SW 1271 (cell line): ENCODE data around the gene ICE2.
"Not testable (repeated sequence)": the region's sequence is repeated elsewhere in the genome, so short reads cannot be mapped to it uniquely, and the experiment has no call there.

Experiments used
- DNase-seq, 2 experiments: peaks; one replicate each; lab custom pipeline; 2025; lab: John Stamatoyannopoulos, UW

The ICE2 gene

DNA sequence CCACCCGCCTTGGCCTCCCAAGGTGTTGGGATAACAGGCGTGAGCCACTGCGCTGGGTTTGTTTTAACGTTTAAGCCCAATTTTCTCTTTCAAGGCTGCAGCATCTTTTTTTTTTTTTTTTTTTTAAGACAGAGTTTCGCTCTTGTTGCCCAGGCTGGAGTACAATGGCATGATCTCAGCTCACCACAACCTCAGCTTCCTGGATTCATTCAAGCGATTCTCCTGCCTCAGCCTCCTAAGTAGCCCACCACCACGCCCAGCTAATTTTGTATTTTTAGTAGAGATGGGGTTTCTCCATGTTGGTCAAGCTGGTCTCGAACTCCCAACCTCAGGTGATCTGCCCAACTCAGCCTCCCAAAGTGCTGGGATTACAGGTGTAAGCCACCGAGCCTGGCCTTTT is 68.6 kb downstream of the ICE2 start:
- not testable (repeated sequence) for DNase-seq

DNA sequence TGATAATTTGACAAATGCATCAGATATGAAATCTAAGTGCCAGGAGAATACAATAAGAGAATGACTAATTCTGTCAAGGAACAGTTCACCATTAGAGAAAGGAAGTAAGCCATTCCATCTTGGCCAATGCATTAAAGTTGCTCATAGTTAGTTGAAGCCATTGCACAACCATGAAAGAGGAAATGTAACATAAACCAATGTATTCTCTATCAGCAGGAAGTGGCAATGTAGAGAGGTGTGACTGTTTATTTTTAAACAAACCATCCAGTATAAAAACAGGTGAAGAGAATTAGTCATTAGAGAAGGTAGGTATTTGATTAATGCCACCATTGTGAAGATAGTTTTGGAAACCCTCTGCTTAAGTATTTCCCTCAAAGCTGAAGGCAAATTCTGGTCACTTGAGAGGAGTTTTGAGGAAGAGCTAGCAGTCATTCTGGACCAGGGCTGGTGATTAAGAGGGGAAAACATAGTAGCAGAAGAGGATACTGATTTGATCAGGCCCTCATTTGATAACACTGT is 70.4 kb downstream of the ICE2 start:
- DNase-seq = peak; percentile 54 to 88

DNA sequence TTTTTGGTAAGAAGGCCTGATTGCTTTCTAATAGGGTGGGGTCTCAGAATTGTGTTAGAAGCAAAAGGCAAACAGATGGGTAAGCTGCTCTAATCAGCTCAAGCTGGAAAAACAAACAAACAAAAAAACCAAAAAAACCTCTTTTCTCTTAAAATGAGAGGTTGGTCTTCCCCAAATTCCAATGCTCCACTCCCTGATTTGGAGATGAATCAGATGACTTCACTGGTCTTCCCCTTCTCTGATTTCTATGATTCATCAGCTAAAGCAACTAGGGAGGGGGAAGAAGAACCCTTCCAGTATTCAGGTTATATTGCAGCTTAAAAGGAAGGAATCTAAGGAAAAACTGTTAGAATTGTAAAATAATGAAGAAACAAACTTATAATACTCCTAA is 71.5 kb downstream of the ICE2 start:
- DNase-seq = peak; percentile 54 to 75

DNA sequence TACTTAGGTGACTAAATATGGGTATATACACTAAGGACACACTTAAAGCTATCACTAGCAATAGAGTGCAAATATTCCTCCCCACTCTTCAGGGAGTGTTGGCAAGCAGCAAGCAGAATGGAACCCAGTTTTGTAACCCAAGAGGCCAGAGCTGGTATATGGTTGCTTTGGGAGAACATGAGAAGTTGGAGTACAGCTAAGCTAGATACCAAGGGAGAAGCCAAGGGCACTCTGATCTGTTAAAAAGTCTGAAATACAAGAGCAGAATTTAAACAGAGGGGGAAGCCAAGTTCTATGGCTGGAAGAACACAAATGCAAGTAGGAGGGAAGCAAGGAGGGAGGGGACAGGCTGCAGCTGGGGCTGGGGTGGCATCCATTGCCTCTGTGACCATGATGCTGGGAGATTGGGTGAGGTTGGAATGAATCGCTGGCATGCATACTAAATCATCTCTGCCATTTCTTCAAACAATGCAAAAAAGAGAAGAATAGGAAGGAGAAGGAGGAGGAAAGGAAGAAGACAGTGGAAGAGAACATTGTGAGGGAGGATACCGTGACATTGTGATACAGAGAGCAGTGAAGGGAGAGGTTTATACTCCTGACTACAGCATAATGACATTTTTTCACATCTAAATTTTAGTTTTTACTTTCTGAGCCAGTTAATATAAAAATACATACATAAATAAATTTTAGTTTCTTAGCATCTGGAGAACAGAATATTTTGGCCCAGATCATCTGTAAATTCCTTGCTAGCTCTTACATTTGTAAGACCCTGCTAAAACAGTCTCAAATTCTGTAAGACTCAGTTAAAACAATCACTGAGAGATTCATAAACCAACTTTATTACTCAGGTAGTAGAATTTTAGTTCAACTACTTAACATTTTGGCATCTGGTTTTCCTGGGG is 72.2 kb downstream of the ICE2 start:
- DNase-seq = no peak

DNA sequence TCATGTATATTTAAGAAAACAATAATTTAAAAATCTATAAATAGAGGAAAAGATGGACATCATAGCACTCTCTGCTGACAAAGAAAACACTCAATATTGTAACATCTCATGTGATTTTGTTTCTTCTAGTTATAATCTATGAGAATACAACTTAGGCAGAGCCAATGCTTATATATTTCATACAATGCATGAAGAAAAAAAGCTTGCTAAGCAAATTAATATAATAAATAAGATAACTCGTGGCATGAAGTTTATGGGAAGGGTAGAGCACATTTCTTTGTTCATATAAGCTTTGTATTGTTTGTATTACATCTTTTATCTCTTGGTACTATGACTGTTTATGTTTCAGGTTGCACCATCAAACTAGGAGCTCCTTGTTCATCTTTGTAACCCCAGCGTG is 73.5 kb downstream of the ICE2 start:
- no peak for DNase-seq

DNA sequence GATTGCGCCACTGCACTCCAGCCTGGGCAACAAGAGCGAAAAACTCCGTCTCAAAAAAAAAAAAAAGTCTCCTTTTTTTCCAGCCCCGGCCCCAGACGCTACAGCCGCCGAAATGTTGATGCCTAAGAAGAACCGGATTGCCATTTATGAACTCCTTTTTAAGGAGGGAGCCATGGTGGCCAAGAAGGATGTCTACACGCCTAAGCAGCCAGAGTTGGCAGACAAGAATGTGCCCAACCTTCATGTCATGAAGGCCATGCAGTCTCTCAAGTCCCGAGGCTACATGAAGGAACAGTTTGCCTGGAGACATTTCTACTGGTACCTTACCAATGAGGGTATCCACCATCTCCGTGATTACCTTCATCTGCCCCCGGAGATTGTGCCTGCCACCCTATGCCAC is 74.6 kb downstream of the ICE2 start:
- DNase-seq = not testable (repeated sequence)

DNA sequence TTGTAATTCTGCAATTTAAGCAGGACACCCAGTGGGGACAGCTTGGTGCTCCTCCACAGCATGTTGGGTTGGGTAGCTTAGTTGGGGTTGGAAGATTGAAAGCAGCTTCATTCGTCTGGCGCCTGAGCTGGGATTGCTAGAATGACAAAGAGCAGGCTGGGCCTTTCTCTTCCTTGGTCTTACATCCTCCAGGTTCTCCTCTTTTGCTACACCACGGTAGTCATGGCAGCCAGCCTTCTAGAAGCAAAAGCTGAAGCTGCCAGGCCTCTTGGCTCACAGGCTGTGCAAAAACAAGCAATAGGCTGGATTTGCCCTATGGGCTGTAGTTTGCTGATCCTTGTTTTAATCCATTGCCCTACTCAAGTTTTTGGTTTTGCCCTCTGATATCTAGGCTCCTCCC is 78.0 kb downstream of the ICE2 start:
- DNase-seq = no peak

DNA sequence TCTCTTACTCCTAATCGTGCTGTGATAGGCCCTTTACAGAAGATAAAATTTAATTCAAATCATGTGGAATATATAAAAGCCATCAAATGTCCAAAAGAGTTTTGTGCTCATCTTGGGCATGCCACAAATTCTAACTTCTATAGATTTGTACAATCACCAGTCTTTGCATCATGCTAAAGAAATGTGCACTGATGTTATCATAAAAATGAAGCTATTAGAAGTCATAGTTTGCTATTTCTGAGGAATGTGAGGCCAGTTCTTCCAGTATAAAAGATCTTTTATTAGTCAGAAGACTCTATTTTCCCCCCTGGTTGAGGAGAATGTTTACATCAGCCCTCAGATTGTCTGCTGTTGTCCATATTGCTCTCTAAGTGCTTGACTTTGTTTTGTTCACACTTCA is 79.0 kb downstream of the ICE2 start:
- no peak for DNase-seq

DNA sequence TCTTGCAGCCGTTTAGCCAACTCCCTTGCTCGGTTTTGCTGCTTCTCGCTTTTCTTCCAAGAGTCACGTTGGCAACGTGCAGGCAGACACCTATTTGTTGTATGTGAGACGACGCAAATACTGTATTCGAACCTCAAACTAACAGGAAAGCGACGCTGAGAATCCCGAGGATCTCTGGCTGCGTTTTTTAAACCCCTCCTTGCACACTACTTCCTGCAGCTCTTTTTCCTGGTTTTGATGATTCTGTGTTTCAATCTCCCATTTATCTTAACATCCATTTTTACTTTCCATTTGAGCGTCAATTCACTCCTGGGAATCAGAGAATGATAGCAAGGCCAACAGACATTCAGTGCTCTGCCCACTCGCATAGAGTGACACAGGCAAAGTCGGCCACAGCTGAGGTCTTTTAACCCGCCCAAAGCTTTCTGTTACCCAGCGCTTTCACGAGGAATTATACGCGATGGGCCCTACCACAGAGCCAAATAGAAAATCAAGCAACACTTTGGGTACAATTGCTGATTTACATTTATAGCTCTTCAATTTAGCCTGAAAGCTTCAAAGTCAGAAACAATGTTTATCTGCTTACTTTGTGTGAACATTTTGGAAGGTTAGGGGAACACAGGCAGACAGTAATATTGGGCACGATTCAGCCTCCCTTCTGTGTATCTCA is 79.6 kb downstream of the ICE2 start:
- no peak for DNase-seq

DNA sequence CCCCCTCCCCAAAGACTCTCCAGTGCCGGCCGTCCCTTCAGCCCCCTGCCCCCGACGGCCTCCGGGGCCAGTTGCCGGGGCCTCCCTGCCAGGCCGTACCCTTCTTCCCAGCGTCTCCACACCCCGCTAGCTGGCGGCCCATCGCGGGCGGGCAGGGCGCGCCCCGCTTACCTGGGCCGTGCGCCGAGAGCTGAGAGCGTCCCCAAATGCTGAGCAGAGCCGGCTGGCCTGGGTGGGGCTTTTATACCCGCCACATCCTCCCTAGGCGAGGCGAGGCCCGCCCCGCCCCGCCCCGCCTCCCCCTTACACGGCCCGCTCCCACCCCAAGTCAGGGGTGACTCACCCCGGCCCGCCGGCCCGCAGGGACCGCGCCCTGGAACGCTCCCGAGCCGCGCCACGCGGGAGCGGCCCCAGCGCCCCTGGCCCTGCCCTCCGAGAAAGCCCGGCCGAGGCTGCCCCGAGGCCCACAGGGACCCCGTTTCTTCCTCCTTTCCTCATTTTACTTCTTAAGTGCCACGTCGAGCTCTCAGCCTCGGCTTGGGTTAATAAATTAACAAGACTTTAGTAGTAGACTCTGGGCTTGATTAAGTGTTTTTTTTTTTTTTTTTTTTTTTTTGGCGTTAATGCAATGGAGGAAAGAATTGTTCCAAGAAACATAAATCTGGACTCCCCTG is 81.0 kb downstream of the ICE2 start, which contains the start of gene ANXA2:
TSS of gene ANXA2 (minus strand) at position 215 of the 674 bp plus-strand sequence. CDS start 11,911 bp downstream, outside the sequence.
- DNase-seq = peak; percentile 67 to 85

DNA sequence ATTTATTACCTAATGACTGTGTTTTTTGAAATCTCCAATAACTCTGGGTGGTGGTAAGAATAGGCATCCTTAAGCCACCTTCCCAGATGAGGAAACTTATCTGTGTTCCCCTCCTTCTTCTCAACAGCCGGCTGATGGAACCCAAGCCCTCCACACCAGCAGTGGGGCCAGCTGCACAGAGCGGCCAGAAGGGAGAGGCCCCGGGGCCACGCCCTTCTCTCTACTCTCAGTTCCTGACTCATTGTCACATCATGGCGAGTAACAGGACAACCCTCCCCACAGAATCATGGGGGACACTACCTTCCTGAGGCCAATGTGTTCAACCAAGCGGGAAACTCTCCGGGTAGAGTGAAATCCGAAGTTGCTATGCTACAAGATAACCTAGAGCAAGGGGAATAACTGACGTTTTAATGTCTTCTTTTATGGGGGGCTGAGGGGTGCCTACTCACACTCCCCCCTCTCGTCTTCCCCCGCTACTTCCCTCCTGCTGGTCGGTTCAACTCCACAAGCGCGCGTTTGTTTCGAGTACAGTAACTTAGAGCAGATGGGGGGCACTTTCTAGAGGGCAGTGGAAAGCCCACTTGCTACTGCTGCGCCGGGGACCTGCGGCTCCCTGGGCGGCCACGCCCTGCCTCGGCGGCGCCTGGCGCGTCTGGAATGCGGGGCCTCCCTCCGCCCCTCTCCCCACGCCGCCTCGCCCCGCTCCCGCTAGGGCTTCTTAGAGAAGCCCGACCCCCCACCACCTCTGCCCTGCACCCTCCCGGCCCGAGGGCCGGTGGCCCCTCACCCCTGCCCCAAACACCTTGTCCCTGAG is 81.8 kb downstream of the ICE2 start:
- DNase-seq = peak; percentile 80 to 86

DNA sequence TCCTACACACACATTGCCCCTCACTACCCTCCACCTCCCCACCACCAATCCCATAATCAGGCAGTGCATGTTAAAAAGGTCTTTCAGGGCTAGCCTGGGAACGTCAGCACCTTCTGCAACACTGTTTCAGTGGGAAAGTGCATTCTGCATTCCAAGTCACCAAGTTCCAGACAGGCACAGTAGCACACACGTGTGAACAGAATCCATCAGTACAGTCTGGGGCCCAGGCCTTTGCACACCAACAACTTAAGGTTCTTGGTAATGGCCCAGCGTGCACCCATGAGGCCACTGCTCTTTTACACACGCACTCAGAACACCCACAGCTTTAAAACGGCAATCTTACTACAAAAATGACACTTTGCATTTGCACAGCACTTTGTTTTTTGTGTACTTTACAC is 82.4 kb downstream of the ICE2 start:
- no peak for DNase-seq

DNA sequence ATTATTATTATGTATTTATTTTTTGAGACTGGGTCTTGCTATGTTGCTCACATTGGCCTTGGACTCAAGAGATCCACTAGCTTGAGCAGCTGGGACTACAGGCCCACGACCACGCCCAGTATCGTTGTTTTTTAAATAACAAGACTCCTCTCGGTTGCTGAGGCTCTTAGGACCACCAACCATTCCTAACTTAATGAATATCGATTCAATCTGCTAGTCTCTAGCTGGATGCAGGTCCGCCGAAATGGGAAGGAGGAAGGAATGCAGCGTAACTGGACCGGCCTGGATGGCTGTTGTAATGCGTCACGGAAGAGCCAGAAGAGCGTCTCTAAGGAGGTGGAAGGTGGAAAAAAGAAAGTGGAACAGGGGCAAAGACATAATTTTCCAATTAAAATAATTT is 82.8 kb downstream of the ICE2 start:
- no peak for DNase-seq

DNA sequence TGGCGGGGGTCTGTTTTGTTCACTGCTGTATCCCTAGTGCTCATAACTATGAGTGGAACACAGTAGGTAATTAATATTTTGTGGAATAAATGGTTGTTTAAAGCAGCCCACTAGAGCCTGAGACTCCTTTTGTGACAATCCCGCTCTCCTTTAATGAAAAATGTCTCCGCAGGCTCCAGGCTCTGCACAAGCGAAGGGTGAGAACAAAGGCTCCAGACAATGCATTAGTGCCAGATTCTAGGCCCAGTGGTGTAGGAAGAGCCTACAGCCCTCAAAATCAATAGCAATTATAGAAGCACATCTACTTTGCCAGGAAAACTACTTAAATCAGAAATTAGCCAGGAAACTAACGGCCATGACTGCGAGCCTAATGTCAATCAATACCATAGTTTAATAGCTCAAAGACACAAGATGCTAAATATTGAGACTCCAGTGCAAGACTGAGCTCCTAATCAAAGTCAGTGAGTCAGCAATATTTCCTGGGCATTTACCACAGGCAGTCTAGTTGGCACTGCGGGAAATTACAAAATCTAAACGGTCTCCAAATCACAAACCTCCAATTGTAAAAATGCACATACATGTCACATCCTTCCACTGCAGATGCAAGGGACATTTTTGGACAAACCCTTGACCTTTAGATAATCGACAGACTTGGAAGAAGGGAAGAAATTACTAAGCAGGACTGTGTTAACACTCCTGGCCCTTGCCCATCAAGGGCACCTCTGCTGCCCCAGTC is 83.5 kb downstream of the ICE2 start:
- DNase-seq = no peak

DNA sequence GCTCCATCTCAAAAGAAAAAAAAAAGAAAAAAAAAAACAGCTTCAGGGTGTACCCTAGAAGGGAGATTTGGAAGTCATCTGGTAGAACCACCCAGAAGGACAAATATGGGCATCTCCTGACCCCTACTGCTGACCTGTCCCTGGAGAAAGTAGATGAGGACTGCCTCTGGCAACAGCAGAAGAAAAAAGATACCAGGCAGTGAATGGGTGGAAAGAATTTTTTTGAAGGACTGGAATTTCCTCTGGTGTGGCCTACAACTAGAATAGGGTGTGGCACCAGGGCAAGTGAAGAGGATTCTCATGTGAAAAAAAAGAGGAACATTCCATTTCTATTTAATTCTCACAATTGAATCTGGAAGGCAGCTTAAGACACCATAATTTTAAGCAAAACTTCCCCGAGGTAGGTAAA is 84.2 kb downstream of the ICE2 start:
- no peak for DNase-seq

DNA sequence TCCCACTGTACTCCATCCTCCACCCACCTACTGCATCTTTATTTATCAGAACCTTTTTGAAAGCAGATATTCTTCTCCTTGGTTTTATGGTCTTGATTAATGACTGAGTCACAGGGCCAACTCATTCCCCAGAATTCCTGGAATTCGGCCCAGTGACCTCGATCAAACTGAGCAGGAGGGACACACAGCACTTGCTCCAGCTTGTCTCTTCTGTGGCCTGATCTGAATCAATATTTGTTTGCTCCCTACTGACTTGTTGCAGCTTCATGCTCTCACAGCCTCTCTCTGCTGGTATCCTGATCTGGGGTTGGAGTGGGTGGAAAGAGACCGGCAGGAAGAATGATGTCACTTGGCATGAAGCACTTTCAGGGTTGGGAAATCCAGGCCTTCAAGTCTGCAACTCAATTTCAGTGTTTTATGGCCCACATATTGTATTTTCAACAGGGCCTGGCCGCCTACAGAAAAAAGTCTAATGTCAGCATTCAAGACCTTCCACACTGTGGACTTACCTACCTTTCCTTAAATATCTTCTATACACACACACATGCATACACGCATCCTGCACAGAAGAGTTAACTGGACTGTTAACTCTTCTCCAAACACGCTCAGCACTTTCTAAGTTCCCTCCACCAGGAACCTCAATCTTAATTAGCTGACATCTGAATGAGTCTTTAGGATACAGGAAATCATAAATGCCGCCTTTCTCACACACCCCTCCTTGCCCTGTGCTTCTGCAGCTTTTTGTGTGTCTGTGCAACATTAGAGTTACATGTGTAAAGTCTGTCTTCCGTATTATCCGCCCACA is 85.8 kb downstream of the ICE2 start:
- peak; percentile 92 to 98 for DNase-seq

DNA sequence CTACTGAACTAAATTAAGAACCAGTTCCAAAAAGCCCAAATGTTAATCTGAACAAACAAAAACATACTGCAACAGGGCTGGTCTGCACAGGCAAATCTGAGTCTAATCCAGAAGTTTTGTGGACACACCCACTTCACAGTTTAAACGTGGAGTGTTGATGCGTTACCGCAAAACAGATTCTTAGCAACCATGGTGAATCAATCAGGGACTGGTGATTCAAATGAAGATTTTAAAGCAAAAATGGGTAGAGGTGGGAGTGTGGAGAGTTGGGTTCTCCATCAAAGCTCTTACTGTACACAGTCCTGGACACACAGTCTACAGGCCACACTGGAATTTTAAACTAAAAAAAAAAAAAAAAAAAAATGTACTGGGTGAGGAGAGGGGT is 86.3 kb downstream of the ICE2 start:
- peak; percentile 82 to 96 for DNase-seq

DNA sequence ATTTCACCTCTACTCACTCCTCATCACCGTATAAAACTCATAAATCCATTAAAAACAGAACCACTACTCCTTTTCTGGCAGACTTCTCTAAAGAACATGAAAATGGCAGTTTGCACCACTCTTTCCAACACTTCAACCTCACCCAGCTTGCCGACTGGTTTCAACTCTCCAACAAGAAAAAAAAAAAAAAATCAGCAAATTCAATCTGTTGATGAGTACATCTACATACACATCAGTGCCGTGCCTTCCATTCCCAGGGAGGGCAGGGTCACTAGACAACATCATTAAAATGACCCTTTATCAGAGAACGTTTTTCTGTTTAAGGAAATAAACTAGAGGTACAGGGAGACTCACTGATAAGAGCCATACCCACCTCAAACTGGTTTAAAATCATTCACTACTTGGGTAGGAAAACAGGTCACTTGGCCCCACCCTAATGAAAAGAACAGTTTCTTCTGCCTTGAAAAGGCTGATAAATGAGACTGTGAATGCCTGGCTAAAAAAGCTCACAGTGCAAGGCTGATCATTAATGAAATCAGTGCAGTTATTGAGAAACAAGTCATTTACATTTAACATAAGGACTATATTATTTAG is 87.1 kb downstream of the ICE2 start:
- no peak for DNase-seq

DNA sequence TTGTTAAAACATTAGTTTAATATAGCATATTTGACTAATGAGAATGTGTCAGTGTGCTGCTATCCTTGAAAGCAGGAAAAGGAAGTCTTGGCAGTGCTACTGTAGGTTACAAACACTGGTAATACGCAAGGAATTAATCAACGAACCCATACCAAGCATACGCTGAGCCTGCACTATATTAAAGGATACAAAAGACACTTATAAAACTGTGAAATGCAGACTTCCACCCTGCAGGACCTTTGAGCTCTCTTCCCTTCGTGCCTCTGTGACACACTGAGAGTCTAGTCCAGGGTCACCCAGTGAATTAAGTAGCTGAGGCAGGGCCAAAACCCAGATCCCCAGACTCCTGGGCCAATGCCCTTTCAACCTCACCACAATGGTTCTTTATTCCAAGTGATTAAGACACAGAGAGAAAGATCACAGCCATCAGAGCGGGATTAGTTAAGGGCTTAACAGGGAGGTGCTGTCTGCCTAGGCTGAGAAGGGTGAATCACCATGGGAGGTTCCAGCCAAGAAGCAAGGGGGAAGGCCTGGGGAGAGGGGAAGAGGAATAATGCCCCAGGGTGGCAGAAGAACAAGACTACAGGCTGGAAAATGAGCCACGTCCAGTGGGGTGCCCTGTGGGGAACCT is 88.0 kb downstream of the ICE2 start:
- peak; percentile 52 to 87 for DNase-seq
